ENCODE data around the gene CAPN9.

DNA sequence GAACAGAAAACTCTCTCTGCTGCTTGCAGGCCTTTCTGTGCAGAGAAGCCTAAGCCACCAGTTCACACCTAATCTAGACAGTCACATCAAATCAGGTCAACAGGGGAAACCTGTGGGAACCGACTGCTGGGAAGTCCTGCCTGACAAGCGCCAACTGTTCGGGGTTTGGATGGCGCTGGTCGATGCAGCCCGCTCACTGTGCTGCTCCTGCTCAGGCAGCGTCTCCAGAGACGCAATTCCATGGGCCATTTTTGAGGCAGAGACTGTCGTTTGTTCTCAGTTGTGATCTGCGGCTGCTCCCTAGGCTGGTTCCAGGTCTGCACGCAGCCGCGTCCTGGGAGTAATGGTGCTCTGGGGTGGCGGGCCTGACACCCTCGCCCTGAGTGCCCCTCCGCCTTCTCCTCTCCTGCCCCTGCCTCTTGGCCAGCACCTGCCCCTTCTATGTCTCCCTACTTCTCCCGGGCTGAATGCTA lies 34.7 kb upstream of the CAPN9 start:
- TF ChIP-seq, protein P1, sequence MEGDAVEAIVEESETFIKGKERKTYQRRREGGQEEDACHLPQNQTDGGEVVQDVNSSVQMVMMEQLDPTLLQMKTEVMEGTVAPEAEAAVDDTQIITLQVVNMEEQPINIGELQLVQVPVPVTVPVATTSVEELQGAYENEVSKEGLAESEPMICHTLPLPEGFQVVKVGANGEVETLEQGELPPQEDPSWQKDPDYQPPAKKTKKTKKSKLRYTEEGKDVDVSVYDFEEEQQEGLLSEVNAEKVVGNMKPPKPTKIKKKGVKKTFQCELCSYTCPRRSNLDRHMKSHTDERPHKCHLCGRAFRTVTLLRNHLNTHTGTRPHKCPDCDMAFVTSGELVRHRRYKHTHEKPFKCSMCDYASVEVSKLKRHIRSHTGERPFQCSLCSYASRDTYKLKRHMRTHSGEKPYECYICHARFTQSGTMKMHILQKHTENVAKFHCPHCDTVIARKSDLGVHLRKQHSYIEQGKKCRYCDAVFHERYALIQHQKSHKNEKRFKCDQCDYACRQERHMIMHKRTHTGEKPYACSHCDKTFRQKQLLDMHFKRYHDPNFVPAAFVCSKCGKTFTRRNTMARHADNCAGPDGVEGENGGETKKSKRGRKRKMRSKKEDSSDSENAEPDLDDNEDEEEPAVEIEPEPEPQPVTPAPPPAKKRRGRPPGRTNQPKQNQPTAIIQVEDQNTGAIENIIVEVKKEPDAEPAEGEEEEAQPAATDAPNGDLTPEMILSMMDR (IDR thresholded peaks at IDR 0.05; ENCODE audit: low read length): no peak
- TF ChIP-seq EZH2 (IDR thresholded peaks at IDR 0.05; ENCODE audit: borderline replicate concordance, low read length): no peak

All from OCI-LY1 (cell line).